RWPE2 (cell line): Measurements from ENCODE around the gene RPL22.

Experiments
- ATAC-seq: fragments of 200-7000 bp; cut with Tn5 transposase; 3 replicates; pipeline ENCODE4 v1.9.1; 2021; ENCODE audit warnings: low read depth
- DNase-seq: peaks from one replicate; pipeline ENCODE4 v3.0.0-alpha.2; 2020; ENCODE audit warnings: low spot score
- H3K27ac ChIP-seq: fragments of 450-650 bp; 2 replicates; pipeline ENCODE4 v1.5.1; 2017; ENCODE audit warnings: mild to moderate bottlenecking; ENCODE audit not compliant: poor library complexity, severe bottlenecking
- H3K27me3 ChIP-seq: fragments of 250-450 bp; sonication (Bioruptor Pico); 2 replicates; pipeline ENCODE4 v1.5.1; 2021; ENCODE audit warnings: mild to moderate bottlenecking, moderate library complexity; ENCODE audit not compliant: insufficient read depth, poor library complexity, severe bottlenecking
- H3K36me3 ChIP-seq: fragments of 250-450 bp; sonication (Bioruptor Pico); 2 replicates; pipeline ENCODE4 v1.5.1; 2020; ENCODE audit warnings: low read depth, mild to moderate bottlenecking, moderate library complexity
- H3K4me1 ChIP-seq: fragments of 250-450 bp; sonication (Bioruptor Pico); 2 replicates; pipeline ENCODE4 v1.5.1; 2021; ENCODE audit warnings: mild to moderate bottlenecking, moderate library complexity; ENCODE audit not compliant: insufficient read depth, poor library complexity, severe bottlenecking
- H3K4me3 ChIP-seq: fragments of 250-450 bp; sonication (Bioruptor Pico); 2 replicates; pipeline ENCODE4 v1.5.1; 2021; ENCODE audit warnings: mild to moderate bottlenecking, moderate library complexity; ENCODE audit not compliant: severe bottlenecking
- H3K9me3 ChIP-seq: fragments of 250-450 bp; sonication (Bioruptor Pico); 2 replicates; pipeline ENCODE4 v1.5.1; 2021; ENCODE audit warnings: mild to moderate bottlenecking, moderate library complexity; ENCODE audit not compliant: severe bottlenecking
- TF ChIP-seq, protein P1 (sequence below): fragments of 450-650 bp; IDR thresholded peaks from one replicate; pipeline ENCODE4 v1.5.1; 2017; ENCODE audit warnings: mild to moderate bottlenecking, moderate library complexity; ENCODE audit not compliant: poor library complexity, severe bottlenecking

Gene RPL22

DNA sequence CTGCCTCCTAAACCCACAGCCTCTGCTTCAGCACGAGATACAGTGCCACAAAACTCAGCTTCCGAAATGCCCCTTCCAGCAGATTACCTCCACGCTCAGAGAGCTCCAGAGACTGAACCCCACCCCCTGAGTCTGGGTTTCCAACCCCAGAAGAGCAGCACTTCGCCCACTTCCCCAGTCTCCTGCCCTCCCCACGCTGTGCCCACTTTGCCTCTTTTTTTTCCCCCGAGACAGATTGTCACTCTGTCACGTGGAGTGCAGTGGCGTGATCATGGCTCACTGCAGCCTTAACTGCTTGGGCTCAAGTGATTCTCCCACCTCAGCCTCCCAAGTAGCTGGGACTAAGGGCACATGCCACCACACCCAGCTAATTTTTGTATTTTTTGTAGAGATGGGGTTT is 26.3 kb upstream of the RPL22 start:
- Histone ChIP-seq H3K36me3 (peaks cover 84% of the 10 kb centered on the region), H3K9me3 (no peaks in the 10 kb centered on the region), H3K27ac (no peak overlapping the region), H3K4me3 (no peak overlapping the region), H3K27me3 (no peaks in the 10 kb centered on the region), H3K4me1 (peaks cover 3% of the 10 kb centered on the region)
- TF ChIP-seq, protein P1, sequence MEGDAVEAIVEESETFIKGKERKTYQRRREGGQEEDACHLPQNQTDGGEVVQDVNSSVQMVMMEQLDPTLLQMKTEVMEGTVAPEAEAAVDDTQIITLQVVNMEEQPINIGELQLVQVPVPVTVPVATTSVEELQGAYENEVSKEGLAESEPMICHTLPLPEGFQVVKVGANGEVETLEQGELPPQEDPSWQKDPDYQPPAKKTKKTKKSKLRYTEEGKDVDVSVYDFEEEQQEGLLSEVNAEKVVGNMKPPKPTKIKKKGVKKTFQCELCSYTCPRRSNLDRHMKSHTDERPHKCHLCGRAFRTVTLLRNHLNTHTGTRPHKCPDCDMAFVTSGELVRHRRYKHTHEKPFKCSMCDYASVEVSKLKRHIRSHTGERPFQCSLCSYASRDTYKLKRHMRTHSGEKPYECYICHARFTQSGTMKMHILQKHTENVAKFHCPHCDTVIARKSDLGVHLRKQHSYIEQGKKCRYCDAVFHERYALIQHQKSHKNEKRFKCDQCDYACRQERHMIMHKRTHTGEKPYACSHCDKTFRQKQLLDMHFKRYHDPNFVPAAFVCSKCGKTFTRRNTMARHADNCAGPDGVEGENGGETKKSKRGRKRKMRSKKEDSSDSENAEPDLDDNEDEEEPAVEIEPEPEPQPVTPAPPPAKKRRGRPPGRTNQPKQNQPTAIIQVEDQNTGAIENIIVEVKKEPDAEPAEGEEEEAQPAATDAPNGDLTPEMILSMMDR, result no peak
- DNase-seq (no peak), ATAC-seq (no peak)

DNA sequence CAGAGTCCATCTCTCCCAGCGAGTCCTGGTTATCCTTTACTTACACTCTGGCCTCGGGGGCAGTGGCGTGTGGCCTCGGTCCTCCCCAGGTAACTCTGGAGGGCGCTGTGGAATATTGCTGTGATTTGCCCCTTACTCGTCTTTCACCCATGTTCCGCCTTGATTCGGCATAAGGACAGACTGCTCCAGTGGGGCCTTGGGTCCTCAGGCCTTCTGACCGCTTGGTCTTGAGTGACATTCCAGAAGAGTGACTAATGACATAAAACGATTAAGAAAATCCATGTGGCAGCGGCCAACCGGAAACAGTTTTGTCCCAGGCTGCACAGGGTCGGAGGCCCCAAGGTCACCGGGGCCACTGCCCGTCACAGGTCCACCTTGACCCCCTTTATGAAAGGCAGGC is 25.3 kb upstream of the RPL22 start:
- TF ChIP-seq, protein P1, result no peak
- Histone ChIP-seq H3K9me3 (no peaks in the 10 kb centered on the region), H3K27ac (no peak overlapping the region), H3K27me3 (no peaks in the 10 kb centered on the region), H3K36me3 (peaks cover 78% of the 10 kb centered on the region), H3K4me1 (peaks cover 10% of the 10 kb centered on the region), H3K4me3 (no peak overlapping the region)
- no peak for DNase-seq
- no peak for ATAC-seq

DNA sequence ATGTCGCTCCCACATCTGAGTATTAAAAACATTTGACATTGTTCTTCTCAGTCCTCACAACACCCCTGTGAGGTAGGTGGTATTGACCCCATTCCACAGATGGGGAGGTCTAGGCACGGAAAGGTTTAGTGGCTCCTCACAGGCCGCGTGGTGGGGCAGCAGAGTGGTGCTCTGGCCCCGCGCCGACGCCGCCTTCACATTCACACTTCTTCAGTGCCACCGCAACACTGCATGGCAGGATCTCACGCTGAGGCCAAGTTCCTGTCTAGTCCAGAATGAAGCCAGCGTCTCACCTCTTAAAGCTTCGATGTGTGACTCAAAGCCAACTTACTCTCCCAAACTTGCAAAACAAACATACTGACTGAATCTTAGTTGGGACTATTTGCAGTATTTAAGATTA is 24.2 kb upstream of the RPL22 start:
- TF ChIP-seq, protein P1, result no peak
- no peak overlapping the region for H3K27ac ChIP-seq
- H3K9me3 ChIP-seq, result no peaks in the 10 kb centered on the region
- no peaks in the 10 kb centered on the region for H3K27me3 ChIP-seq
- H3K4me1 ChIP-seq, result peaks cover 10% of the 10 kb centered on the region
- H3K36me3 ChIP-seq, result peaks cover 69% of the 10 kb centered on the region
- DNase-seq (no peak), ATAC-seq (no peak)
- no peak overlapping the region for H3K4me3 ChIP-seq

DNA sequence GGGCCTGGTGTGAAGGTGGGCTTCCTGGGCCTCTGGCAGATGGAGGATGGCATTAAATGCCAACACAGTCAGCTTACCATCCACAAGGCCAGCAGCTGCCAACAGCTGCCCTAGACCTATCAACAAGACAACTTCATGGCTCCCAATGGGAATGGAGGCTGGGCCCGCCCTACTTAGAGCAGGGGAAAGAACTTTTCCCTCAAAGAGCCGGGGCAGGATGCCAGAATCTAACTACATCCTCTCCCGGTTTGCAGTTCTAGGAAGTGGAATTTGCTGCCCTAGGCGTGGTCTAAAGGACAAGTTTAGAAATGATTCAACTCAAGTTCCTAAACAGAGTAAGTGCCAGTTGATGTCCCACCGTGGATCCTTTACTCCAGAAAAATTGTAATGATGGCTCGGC is 23.2 kb upstream of the RPL22 start:
- Histone ChIP-seq H3K4me3 (no peak overlapping the region), H3K27me3 (no peaks in the 10 kb centered on the region), H3K4me1 (peaks cover 10% of the 10 kb centered on the region), H3K27ac (peak overlapping the region; percentile 18), H3K36me3 (peaks cover 59% of the 10 kb centered on the region), H3K9me3 (no peaks in the 10 kb centered on the region)
- no peak for DNase-seq
- ATAC-seq, result no peak; the same call in 2 of the 3 replicates
- TF ChIP-seq, protein P1, result no peak

DNA sequence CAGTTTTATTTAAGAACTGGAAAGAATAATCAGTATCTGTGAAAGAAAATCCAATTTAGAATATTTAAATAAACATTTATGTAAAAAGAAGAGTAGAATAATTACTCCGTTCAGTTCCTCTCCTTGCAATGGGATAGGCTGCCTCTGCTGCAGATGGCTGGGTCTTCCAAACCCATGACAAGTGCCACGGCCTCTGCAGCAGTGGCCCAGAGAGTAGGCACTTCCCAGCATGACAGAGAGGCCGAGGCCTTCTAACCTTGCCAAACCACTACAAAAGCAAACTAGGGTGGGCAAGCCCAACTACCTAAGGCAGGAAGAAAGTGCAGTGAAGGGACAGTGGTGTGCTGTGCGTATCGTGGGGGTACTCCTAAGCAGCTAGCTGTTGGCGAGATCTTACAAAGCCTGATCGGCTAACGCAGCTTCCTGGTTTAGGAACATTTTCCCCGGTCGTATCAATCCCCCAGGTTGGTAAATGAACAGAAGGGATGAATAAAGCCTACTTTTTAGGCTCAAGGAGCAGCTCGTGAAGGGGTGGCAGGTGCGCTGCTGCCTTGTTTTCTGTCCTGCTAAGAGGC is 21.9 kb upstream of the RPL22 start:
- H3K27me3 ChIP-seq, result no peaks in the 10 kb centered on the region
- H3K4me3 ChIP-seq, result no peak overlapping the region
- peak overlapping the region; percentile 45 for H3K27ac ChIP-seq
- TF ChIP-seq, protein P1, result no peak
- ATAC-seq (no peak), DNase-seq (no peak)
- H3K9me3 ChIP-seq, result no peaks in the 10 kb centered on the region
- H3K4me1 ChIP-seq, result peaks cover 10% of the 10 kb centered on the region
- peaks cover 46% of the 10 kb centered on the region for H3K36me3 ChIP-seq
